HG03439 (cell line): ENCODE data around the gene PLXNA1.
A peak's percentile ranks its signal among the peaks of the same experiment; 100 is the strongest.

ENCODE experiments used
- ATAC-seq: cut with Tn5 transposase; IDR thresholded peaks from one replicate; pipeline ENCODE4 v1.9.1; 2021; ENCODE audit warnings: mild to moderate bottlenecking, moderate library complexity; ENCODE audit not compliant: unreplicated experiment

PLXNA1 gene

DNA sequence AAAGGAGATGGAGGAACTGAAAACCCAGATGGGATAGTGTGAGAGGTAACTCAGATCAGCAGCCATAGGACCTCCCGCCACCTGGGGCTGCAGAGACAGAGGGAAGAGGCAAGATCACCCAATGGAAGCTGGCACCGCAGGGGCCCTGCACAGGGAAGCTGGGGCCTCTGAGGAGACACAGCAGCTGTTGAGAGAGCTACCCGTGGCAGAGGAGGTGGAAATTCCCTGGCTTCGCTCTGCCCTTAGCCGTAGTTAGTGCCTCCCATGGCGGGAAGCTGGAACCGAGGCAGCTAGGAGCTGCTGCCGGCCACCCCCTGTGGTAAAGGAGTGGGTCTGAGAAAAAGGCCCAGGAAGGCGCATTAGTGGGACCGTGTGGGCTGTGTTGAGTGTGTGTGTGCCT is 18.0 kb upstream of the PLXNA1 start:
- no peak for ATAC-seq

DNA sequence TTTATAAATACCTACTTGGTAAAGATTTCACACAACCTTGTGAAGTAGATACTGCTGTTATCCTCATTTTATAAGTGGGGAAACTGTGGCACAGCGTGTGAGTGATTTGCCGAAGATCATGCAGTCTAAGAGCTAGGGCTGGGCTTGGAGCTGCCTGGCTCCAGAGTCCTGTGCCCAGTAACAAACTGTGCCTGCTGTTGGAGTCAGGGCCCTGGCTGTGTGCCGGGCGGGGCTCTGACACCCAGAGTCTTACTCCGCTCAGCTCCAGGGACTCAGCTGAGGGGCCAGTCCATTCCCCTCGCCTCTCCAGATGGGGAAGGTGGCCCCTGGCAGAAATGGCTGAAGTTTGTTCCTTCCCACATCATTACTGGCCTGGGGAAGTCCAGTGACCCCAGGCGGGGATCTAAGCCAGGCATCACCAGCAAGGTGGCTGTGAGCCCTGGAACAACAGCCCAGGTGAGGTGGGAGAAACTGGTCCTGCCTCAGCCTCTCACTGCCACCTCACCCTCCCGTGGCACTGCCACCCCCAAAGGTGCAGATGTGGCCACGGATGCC is 17.3 kb upstream of the PLXNA1 start:
- ATAC-seq, result no peak

DNA sequence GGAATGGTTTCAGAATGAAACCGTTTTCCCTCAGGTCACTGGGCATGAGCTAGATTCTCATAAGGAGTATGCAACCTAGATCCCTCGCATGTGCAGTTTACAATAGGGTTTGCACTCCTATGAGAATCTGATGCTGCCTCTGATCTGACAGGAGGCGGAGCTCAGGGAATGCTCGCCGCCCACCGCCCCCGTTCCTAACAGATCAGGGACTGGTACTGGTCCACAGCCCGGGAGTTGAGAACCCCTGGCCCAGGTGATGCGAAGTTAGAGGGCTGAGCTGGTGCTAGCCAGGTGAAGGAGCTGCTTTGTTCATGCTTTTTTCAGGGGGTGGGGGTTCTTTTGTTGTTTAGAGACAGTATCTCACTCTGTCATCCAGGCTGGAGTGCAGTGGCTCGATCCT is 15.5 kb upstream of the PLXNA1 start:
- ATAC-seq, result no peak

DNA sequence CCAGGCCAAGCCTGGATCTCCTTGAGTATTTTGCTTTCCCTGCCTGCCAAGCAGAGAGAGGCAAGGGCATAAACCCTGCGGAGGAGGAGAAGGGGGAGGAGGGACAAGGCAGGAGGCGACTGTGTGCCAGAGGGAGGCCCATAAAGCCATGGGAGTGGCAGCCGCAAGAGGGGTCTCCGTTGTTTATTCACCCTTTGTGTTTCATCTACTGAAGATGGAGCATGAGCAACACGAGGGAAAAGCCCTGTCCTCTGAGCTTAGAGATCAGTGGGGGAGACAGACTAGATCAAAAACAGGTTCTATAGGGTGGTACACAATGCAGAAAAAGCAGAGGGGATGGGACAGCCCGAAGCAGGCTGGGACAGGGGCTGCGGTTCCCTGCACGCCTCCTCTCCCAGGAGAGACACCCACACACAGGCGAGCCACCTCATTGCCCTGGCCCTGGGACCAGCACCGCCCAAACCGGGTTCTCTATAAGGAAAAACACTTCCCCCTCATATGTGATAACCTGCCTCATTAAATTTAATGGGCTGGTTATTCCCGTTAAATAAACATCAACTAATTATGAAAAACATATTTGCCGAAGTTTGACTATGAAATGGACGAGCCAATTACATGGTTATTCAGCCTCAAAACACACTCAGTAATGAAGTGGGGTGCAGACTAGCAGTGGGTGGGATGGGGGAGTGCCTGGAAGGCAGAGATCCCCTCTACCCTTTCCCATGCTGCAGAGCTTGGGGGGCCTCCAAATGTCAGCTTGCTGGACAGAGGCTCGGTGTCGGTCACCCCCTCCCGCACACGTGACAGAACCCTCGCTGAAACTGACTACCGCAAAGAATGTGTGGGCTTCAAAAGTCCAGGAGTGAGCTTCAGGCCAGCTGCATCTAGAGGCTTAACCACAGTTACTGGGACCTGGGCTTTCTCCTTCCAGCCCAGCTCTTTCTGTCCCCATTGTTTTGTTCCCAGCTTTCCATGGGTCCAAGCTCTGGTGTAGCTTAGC is 14.2 kb upstream of the PLXNA1 start:
- ATAC-seq, result no peak

DNA sequence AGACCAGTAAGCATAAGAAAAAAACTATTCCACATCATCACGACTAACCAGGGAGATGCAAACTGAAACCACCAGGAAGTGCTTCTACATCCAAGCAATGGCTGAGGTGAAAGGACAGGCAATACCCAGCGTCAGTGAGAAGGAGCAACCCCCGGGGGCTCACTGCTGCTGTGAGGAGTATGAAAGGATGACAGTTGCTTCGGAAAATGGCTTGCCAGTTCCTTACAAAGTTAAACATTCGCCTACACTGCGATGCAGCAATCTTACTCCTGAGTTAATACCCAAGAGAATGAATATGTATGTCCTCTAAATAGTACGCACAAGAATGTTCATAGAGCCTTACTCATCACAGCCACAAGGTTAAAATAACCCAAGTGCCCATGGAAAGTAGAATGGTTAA is 13.3 kb upstream of the PLXNA1 start:
- no peak for ATAC-seq

- no peak for ATAC-seq
These were observed 12.8 kb upstream of the PLXNA1 start for GRCh38 chr3:126970101-126970500.

- ATAC-seq, result no peak
These were observed 12.0 kb upstream of the PLXNA1 start for GRCh38 chr3:126970921-126971320.

DNA sequence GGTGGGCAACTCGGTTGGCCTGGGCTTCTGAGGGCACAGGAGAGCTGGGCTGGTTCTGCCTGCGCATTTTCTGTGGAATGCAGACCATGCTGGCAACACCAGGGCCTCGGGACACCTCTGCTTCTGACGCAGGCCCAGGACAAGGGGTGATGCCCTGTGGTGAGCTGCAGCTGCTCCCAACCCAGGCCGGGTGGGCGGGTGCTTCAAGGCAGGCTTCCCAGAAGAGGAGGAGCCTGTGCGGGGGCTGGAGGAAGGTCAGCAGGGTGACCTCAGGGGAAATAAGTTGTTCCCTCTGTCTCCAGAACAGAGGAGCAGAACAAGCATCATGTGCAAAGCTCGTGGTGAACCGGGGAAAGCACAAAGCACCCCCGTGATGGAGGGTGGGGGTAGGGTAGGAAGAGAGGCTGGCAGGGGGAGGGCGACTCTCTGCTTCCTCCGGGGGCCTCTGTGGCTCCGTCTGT is 11.0 kb upstream of the PLXNA1 start:
- no peak for ATAC-seq

DNA sequence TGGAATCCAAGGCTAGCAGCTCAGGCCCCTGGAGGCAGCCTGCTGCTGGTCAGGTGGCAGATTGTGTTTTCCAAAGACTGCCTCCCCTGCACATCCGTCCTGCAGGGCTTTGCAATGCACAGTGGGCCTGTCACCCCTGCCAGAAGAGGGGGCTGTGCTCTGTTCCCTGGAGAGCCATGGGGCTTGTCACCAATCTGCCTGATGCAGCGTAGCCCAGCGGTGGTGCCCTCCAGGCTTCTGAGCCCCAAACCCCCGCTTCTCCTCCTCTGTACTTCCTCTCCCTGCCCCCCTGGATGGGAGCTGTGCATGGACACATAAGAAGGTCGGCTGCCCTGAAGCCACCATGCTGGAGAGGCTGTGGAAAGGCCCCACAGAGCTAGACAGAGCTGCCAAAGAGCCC is 10.0 kb upstream of the PLXNA1 start:
- ATAC-seq, result no peak

GRCh38 chr3:126973814-126974213 is 9.1 kb upstream of the PLXNA1 start:
- no peak for ATAC-seq

DNA sequence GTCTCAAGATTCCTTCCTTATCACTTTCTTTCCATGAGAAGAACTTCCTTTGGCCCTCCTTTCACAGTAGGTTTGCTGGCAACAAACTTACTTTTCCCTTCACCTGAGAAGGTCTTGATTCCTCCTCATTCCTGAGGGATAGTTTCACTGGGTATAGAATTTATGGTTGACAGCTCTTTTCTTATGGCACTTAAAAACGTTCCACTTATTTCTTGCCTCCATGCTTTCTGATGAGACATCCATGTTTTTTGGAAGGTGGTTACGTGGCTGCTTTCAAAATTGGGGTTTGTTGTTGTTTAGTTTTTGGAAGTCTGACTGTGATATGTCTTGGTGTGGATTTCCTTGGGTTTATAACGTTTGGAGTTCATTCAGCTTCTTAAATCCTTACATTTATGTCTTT is 8.2 kb upstream of the PLXNA1 start:
- ATAC-seq, result no peak

DNA sequence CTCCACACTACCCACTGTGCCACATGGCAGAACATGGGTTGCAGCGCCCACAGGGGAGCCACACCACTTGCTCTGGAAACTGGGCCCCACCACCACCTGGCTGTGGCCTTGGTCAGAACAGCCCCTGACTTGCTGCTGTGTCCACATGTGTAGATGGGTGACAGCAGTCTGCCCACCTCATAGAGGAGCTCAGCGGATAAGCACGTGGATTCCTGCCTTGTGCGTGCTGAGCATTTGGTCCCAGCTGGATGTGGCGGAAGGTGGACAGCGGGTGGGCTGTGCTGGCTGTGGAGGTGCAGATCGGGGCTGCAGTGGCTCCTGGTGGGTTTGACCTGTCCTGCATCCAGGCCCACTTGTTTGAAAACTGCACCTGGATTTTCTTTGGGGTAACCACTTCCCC is 6.0 kb upstream of the PLXNA1 start:
- ATAC-seq, result no peak

DNA sequence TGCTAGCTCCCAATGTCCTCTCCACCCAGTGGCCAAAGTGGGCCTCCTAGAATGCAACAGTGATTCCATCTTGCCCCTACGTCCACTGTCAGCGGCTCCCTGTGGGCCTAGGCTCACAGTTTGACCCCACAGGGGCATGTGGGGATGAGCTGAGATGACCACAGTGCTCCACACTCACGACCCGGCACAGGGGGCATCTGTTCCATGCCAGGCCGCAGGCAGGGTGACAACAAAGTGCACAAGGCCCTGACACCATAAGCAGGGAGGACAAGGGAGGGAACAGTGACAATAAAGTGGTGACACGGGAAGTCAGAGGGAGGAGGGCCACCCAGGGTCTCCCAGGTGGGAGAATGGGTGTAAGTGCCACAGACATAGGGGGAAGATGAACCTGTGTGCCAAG is 5.1 kb upstream of the PLXNA1 start:
- no peak for ATAC-seq

GRCh38 chr3:126978291-126978690 is 4.6 kb upstream of the PLXNA1 start:
- ATAC-seq, result no peak

DNA sequence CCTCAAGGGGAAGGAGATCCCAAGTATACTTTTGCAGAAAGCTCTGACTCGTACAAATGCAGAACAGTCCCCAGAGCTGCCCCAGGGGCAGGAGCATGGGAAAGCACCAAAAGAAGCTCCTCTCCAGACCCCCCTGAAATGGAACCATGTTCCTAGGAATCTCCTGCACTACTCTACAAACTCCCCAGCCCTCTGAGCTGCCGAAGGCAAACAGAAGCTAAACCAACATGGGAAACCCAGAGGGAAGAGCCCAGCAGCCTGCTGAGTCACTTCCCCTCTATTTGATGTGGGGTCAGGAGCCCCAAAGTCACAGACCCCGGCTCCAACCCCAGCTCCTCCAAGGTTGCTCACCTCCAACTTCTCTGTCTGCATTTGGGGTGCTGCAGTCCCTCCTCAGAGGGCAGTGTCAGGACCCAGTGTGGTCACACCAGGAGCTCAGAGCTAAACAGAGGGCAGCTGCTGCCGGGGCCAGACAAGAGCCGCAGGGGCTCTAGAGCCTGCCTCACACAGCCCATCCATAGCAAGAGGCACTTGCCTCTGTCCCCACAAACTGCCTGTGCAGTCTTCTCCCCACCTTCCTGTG is 3.8 kb upstream of the PLXNA1 start:
- ATAC-seq, result no peak

DNA sequence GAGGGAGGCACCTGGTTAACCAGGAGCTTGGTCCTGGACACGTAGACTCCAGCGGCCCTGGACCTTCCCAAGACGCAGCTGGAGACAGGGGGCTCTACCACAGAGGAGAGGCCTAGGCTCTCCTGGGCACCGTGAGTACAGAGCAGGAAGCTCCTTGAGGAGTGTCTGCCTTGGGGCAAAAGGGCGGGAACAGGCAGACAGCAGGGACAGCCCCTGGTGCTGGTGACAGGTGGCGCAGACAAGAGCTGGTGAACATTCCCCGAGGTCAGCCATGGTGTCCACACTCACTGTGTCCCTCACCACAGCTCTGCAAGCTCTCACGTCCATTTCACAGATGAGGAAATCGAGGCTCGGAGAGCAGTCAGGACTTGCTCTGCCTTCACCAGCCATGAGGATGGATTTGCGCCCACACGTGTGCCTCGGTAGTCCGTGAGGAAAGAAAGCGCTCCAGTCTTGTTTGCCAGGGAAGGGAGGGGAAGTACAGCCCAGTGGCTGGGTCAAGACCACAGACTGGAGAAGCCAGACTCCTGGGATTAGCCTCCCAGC is 2.6 kb upstream of the PLXNA1 start:
- ATAC-seq, result no peak

DNA sequence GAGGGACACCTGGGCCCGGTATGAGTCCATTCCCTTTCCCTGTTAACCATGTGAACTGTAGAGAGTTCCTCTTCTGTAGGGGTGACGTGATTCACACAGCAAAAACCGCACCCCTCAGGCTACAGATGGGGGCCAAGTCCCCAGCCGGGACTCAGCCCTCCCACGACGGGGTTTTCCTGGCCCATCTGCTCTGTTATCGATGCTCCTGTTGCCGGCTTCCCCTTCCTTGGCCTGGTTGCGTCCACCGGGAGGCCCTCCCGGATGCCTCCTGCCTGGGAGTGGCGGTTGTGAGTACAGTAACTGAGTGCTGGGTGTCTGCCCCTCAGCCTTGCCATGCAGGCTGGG is 817 bp upstream of the PLXNA1 start:
- ATAC-seq, result peak; percentile 26

- ATAC-seq, result peak; percentile 7
These were observed 349 bp downstream of the PLXNA1 start for GRCh38 chr3:126983276-126983652.

GRCh38 chr3:126983653-126984390 is 907 bp downstream of the PLXNA1 start:
- no peak for ATAC-seq

DNA sequence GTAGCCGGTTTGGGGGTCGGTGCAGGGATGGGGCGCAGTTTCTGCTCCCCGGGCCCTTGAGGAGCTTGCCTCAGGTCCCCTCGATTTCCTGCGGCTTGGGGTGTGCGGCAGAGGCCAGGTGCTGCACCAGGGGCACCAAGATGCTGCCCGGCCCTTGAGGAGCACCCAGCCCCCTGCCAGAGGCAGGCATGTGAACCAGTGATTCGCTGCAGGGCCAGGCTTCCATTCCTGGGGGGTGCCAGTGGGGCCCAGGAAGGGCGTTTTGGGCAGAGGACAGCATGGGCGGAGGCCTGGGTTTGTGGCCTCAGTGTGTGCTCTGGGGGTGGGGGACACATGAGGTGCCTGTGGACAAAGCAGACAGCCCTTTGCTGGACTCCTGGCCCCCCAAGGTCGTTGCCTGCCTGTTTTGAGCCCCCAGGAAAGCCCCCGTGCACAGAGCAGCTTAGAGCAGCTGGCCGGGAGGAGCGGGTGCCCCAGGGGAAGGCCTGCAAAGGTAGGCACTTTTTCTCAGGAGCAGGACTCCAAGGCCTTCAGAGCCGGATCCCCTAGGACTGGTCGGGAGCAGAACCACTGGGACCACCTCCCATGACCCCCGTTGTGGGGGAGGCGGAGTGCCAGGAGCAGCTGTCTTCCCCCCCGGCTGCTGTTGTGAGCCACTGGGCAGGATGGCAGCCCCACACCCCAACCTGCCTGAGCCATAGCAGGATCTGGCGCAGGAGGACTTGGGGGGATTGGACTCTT is 1.6 kb downstream of the PLXNA1 start:
- no peak for ATAC-seq
